ENCODE measurements around the gene SYPL2.

DNA sequence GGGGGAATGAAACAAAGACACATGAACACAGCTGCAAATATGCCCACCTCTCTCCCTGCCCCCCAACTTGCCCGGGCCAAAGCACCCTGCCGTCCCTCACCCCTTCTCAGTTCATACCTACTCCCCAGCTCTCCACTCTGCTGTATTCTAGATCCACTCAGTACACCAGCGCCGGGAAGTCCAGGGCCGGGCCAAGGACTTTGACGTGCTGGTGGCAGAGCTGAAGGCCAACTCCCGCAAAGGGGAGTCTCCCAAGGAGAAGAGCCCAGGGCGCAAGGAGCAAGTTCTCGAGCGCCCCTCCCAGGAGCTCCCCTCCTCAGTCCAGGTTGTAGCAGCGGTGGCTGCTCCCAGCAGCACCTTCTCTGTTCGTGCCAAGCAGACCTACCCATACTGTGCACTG is 22.4 kb downstream of the SYPL2 start:
- TF ChIP-seq, protein P1, sequence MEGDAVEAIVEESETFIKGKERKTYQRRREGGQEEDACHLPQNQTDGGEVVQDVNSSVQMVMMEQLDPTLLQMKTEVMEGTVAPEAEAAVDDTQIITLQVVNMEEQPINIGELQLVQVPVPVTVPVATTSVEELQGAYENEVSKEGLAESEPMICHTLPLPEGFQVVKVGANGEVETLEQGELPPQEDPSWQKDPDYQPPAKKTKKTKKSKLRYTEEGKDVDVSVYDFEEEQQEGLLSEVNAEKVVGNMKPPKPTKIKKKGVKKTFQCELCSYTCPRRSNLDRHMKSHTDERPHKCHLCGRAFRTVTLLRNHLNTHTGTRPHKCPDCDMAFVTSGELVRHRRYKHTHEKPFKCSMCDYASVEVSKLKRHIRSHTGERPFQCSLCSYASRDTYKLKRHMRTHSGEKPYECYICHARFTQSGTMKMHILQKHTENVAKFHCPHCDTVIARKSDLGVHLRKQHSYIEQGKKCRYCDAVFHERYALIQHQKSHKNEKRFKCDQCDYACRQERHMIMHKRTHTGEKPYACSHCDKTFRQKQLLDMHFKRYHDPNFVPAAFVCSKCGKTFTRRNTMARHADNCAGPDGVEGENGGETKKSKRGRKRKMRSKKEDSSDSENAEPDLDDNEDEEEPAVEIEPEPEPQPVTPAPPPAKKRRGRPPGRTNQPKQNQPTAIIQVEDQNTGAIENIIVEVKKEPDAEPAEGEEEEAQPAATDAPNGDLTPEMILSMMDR (IDR thresholded peaks at IDR 0.05; ENCODE audit: control extremely low read depth in 1 of 3, insufficient read depth in 1 of 3, low read depth in 1 of 3, low read length in 3 of 3) = no peak
- TF ChIP-seq EGR1 (IDR thresholded peaks at IDR 0.05; ENCODE audit: borderline replicate concordance, low read depth, low read length) (no peak), SP4 (IDR thresholded peaks at IDR 0.05; ENCODE audit: low read length) (no peak), POLR2AphosphoS5 (IDR thresholded peaks at IDR 0.05; ENCODE audit: low read depth, low read length) (no peak), RAD21 (IDR thresholded peaks at IDR 0.05 in 1 of 2, conservative IDR thresholded peaks at IDR 0.05 in 1 of 2; ENCODE audit: low read depth in 2 of 2, low read length in 2 of 2) (no peak), MAFK (IDR thresholded peaks at IDR 0.05; ENCODE audit: low read depth, low read length) (no peak), CBX8 (IDR thresholded peaks at IDR 0.05; ENCODE audit: borderline replicate concordance, low read depth, low read length) (no peak)
